HG02678 (cell line): ENCODE data around the gene DLL1.

Source experiments
- ATAC-seq: cut with Tn5 transposase; IDR thresholded peaks from one replicate; pipeline ENCODE4 v1.9.1; 2021; ENCODE audit warnings: mild to moderate bottlenecking, moderate library complexity; ENCODE audit not compliant: unreplicated experiment

Gene DLL1

GRCh38 chr6:170295510-170296422 lies 4.9 kb upstream of the DLL1 start:
- ATAC-seq = peak; percentile 57

GRCh38 chr6:170294813-170295509 lies 4.1 kb upstream of the DLL1 start:
- no peak for ATAC-seq

GRCh38 chr6:170294298-170294730 lies 3.4 kb upstream of the DLL1 start:
- ATAC-seq = no peak

- ATAC-seq = no peak
Measured at GRCh38 chr6:170293341-170294231, 2.7 kb upstream of the DLL1 start.

- ATAC-seq = no peak
Measured at GRCh38 chr6:170292407-170293158, 1.7 kb upstream of the DLL1 start.

GRCh38 chr6:170292111-170292406 lies 1.2 kb upstream of the DLL1 start:
- no peak for ATAC-seq

GRCh38 chr6:170291271-170292110 lies 613 bp upstream of the DLL1 start:
- ATAC-seq = no peak

GRCh38 chr6:170289951-170290295 lies 955 bp downstream of the DLL1 start:
- ATAC-seq = no peak

- no peak for ATAC-seq
Measured at GRCh38 chr6:170289180-170289931, 1.5 kb downstream of the DLL1 start.

GRCh38 chr6:170288852-170289179 lies 2.1 kb downstream of the DLL1 start:
- no peak for ATAC-seq

GRCh38 chr6:170288091-170288631 lies 2.7 kb downstream of the DLL1 start:
- no peak for ATAC-seq

GRCh38 chr6:170287371-170287876 lies 3.5 kb downstream of the DLL1 start:
- ATAC-seq = no peak

- no peak for ATAC-seq
Measured at GRCh38 chr6:170286934-170287265, 4.0 kb downstream of the DLL1 start.

GRCh38 chr6:170286246-170286933 lies 4.5 kb downstream of the DLL1 start:
- no peak for ATAC-seq

- ATAC-seq = no peak
Measured at GRCh38 chr6:170285482-170285881, 5.4 kb downstream of the DLL1 start.

GRCh38 chr6:170284866-170285469 lies 5.9 kb downstream of the DLL1 start:
- ATAC-seq = no peak

- ATAC-seq = no peak
Measured at GRCh38 chr6:170284126-170284773, 6.6 kb downstream of the DLL1 start.
